ENCODE data around the gene CWC25. TPM values are rescaled to one million over a fixed set of nuclear protein-coding genes. Genes with fewer than 3 reads are reported as not detected.

Gene CWC25
- total and polyA plus RNA-seq, 2 of the 13 experiments (the other 11 are each of a cell fraction or from before 2014, with no cell fraction given), result 15.6 to 22.7 TPM

DNA sequence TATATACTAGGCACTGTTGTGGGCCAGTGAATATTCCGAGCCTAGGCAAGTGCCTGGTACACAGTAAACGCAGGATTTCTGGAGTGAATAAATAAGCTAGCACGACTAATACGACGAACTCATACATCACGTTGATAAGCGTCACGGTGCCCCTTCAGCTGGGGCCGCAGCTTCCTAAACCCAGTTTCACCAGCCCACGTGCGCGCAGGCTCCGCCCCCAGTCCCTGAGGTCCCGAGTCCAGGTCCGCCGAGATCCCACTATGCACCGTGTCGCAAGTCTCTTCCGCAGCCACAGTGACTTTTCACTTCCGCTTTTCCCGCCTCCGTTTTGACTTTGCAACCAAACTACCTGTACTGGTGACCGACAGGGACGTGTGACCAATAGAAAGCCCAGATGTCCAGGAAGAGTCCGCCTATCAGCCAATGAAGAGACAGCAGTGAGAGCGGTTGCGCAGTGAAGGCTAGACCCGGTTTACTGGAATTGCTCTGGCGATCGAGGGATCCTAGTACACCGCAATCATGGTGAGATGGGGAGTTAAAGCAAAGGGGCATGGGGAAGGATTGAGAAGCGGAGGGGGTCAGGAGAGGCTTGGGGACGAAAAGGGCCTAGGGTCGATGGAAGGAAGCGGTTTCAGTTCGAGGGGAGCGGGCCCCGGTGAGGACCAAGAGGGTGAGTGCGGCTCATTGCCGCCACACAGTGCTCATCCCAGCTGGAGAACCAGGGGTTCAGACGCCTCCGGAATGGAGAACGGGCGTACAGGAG is 72.6 kb downstream of the CWC25 start, which contains the start of gene PSMB3 (continued):
- TF ChIP-seq, protein P1, sequence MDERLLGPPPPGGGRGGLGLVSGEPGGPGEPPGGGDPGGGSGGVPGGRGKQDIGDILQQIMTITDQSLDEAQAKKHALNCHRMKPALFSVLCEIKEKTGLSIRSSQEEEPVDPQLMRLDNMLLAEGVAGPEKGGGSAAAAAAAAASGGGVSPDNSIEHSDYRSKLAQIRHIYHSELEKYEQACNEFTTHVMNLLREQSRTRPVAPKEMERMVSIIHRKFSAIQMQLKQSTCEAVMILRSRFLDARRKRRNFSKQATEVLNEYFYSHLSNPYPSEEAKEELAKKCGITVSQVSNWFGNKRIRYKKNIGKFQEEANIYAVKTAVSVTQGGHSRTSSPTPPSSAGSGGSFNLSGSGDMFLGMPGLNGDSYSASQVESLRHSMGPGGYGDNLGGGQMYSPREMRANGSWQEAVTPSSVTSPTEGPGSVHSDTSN (CRISPR knock-in tag; IDR thresholded peaks at IDR 0.05), result peak; percentile 99
- TF ChIP-seq PPARG (CRISPR knock-in tag; conservative IDR thresholded peaks at IDR 0.05), result peak; percentile 73
- TF ChIP-seq, protein P2, sequence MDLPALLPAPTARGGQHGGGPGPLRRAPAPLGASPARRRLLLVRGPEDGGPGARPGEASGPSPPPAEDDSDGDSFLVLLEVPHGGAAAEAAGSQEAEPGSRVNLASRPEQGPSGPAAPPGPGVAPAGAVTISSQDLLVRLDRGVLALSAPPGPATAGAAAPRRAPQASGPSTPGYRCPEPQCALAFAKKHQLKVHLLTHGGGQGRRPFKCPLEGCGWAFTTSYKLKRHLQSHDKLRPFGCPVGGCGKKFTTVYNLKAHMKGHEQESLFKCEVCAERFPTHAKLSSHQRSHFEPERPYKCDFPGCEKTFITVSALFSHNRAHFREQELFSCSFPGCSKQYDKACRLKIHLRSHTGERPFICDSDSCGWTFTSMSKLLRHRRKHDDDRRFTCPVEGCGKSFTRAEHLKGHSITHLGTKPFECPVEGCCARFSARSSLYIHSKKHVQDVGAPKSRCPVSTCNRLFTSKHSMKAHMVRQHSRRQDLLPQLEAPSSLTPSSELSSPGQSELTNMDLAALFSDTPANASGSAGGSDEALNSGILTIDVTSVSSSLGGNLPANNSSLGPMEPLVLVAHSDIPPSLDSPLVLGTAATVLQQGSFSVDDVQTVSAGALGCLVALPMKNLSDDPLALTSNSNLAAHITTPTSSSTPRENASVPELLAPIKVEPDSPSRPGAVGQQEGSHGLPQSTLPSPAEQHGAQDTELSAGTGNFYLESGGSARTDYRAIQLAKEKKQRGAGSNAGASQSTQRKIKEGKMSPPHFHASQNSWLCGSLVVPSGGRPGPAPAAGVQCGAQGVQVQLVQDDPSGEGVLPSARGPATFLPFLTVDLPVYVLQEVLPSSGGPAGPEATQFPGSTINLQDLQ (CRISPR knock-in tag; IDR thresholded peaks at IDR 0.05), result no peak
- no peak for TF ChIP-seq ADNP (CRISPR knock-in tag; IDR thresholded peaks at IDR 0.05)
- no peak for TF ChIP-seq REXO4 (CRISPR knock-in tag; IDR thresholded peaks at IDR 0.05; ENCODE audit: borderline replicate concordance)
- TF ChIP-seq, protein P3, sequence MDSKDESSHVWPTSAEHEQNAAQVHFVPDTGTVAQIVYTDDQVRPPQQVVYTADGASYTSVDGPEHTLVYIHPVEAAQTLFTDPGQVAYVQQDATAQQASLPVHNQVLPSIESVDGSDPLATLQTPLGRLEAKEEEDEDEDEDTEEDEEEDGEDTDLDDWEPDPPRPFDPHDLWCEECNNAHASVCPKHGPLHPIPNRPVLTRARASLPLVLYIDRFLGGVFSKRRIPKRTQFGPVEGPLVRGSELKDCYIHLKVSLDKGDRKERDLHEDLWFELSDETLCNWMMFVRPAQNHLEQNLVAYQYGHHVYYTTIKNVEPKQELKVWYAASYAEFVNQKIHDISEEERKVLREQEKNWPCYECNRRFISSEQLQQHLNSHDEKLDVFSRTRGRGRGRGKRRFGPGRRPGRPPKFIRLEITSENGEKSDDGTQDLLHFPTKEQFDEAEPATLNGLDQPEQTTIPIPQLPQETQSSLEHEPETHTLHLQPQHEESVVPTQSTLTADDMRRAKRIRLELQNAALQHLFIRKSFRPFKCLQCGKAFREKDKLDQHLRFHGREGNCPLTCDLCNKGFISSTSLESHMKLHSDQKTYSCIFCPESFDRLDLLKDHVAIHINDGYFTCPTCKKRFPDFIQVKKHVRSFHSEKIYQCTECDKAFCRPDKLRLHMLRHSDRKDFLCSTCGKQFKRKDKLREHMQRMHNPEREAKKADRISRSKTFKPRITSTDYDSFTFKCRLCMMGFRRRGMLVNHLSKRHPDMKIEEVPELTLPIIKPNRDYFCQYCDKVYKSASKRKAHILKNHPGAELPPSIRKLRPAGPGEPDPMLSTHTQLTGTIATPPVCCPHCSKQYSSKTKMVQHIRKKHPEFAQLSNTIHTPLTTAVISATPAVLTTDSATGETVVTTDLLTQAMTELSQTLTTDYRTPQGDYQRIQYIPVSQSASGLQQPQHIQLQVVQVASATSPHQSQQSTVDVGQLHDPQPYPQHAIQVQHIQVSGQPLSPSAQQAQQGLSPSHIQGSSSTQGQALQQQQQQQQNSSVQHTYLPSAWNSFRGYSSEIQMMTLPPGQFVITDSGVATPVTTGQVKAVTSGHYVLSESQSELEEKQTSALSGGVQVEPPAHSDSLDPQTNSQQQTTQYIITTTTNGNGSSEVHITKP (CRISPR knock-in tag; IDR thresholded peaks at IDR 0.05; ENCODE audit: low read depth), result peak; percentile 87; the same call in 1 of the 2 replicates
- TF ChIP-seq SIN3B (IDR thresholded peaks at IDR 0.05; ENCODE audit: low read length), result peak; percentile 96
- TF ChIP-seq, protein P4, sequence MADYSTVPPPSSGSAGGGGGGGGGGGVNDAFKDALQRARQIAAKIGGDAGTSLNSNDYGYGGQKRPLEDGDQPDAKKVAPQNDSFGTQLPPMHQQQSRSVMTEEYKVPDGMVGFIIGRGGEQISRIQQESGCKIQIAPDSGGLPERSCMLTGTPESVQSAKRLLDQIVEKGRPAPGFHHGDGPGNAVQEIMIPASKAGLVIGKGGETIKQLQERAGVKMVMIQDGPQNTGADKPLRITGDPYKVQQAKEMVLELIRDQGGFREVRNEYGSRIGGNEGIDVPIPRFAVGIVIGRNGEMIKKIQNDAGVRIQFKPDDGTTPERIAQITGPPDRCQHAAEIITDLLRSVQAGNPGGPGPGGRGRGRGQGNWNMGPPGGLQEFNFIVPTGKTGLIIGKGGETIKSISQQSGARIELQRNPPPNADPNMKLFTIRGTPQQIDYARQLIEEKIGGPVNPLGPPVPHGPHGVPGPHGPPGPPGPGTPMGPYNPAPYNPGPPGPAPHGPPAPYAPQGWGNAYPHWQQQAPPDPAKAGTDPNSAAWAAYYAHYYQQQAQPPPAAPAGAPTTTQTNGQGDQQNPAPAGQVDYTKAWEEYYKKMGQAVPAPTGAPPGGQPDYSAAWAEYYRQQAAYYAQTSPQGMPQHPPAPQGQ (CRISPR knock-in tag; IDR thresholded peaks at IDR 0.05; ENCODE audit: borderline replicate concordance), result no peak
- no peak for TF ChIP-seq ZNF562 (CRISPR knock-in tag; IDR thresholded peaks at IDR 0.05; ENCODE audit: borderline replicate concordance)
- TF ChIP-seq MEIS2 (CRISPR knock-in tag; IDR thresholded peaks at IDR 0.05), result peak; percentile 46; the same call in 1 of the 2 replicates
- TF ChIP-seq ZNF317 (CRISPR knock-in tag; IDR thresholded peaks at IDR 0.05), result no peak
- TF ChIP-seq KLF11 (CRISPR knock-in tag; IDR thresholded peaks at IDR 0.05), result peak; percentile 81
- 0 out of 2 replicates have a peak, but pooled peaks have one; percentile 16 for TF ChIP-seq ZFP1 (CRISPR knock-in tag; IDR thresholded peaks at IDR 0.05)
- TF ChIP-seq IKZF4 (CRISPR knock-in tag; IDR thresholded peaks at IDR 0.05; ENCODE audit: borderline replicate concordance, low read depth, not compliant biosample characterization), result no peak
- TF ChIP-seq ZNF777 (CRISPR knock-in tag; IDR thresholded peaks at IDR 0.05), result no peak
- no peak for TF ChIP-seq CBFB (CRISPR knock-in tag; IDR thresholded peaks at IDR 0.05)
- no peak for TF ChIP-seq ZNF367 (CRISPR knock-in tag; IDR thresholded peaks at IDR 0.05; ENCODE audit: borderline replicate concordance)
- no peak for TF ChIP-seq ZNF672 (CRISPR knock-in tag; IDR thresholded peaks at IDR 0.05)
- TF ChIP-seq, protein P5, sequence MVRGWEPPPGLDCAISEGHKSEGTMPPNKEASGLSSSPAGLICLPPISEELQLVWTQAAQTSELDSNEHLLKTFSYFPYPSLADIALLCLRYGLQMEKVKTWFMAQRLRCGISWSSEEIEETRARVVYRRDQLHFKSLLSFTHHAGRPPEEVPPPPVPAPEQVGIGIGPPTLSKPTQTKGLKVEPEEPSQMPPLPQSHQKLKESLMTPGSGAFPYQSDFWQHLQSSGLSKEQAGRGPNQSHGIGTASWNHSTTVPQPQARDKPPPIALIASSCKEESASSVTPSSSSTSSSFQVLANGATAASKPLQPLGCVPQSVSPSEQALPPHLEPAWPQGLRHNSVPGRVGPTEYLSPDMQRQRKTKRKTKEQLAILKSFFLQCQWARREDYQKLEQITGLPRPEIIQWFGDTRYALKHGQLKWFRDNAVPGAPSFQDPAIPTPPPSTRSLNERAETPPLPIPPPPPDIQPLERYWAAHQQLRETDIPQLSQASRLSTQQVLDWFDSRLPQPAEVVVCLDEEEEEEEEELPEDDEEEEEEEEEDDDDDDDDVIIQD (CRISPR knock-in tag; IDR thresholded peaks at IDR 0.05; ENCODE audit: low read depth), result peak; percentile 42; the same call in 1 of the 2 replicates

Data from HepG2 (cell line).